GM12878 (cell line): ENCODE measurements around the gene RPS26. TPM values are rescaled to one million over a fixed set of nuclear protein-coding genes. Genes with fewer than 3 reads are reported as not detected.

Experiments
- BCL3 ChIP-seq: IDR thresholded peaks from 2 replicates; pipeline ENCODE4 v1.6.1; 2011; ENCODE audit warnings: borderline replicate concordance, low read depth, mild to moderate bottlenecking, moderate library complexity, low read length; ENCODE audit not compliant: insufficient read depth, poor library complexity, severe bottlenecking
- CHD4 ChIP-seq: fragments of 200-600 bp; sonication (generic); IDR thresholded peaks from 2 replicates; pipeline ENCODE4 v1.6.1; 2016; ENCODE audit warnings: mild to moderate bottlenecking
- CTCF ChIP-seq, 3 experiments: IDR thresholded peaks in 2 of 3; conservative IDR thresholded peaks in 1 of 3; 2 replicates each; pipeline ENCODE4 v1.5.1; 2011; ENCODE audit warnings: low read depth in 3 of 3, low read length in 3 of 3, mild to moderate bottlenecking in 3 of 3, control low read depth in 2 of 3, moderate library complexity in 2 of 3, inconsistent platforms in 1 of 3, mixed read lengths in 1 of 3; ENCODE audit not compliant: control insufficient read depth in 2 of 3, insufficient read depth in 1 of 3; ENCODE audit errors: extremely low read depth in 1 of 3
- E4F1 ChIP-seq: fragments of 450-650 bp; IDR thresholded peaks from 2 replicates; pipeline ENCODE4 v1.6.1; 2018; ENCODE audit warnings: borderline replicate concordance, mild to moderate bottlenecking; ENCODE audit not compliant: partially characterized antibody
- EED ChIP-seq: sonication (generic); IDR thresholded peaks from 2 replicates; pipeline ENCODE4 v1.6.1; 2016; ENCODE audit warnings: antibody characterized with exemption, low read depth
- FOS ChIP-seq: IDR thresholded peaks from 3 replicates; pipeline ENCODE4 v1.6.1; 2011; ENCODE audit warnings: borderline replicate concordance; ENCODE audit not compliant: insufficient read length; ENCODE audit errors: extremely low read depth
- IKZF1 ChIP-seq: fragments of 450-650 bp; conservative IDR thresholded peaks from 2 replicates; pipeline ENCODE4 v1.6.1; 2017; ENCODE audit warnings: antibody characterized with exemption, mild to moderate bottlenecking
- JUND ChIP-seq: IDR thresholded peaks from 2 replicates; pipeline ENCODE4 v1.6.1; 2012; ENCODE audit warnings: low read depth, mild to moderate bottlenecking, low read length, improper control_type of control experiment, moderate library complexity
- RAD51 ChIP-seq: fragments of 450-650 bp; IDR thresholded peaks from 2 replicates; pipeline ENCODE4 v1.6.1; 2016; ENCODE audit warnings: moderate library complexity, mild to moderate bottlenecking, inconsistent platforms
- SMC3 ChIP-seq: IDR thresholded peaks from 2 replicates; pipeline ENCODE4 v1.6.1; 2011; ENCODE audit warnings: low read length, improper control_type of control experiment, borderline replicate concordance
- TCF3 ChIP-seq: IDR thresholded peaks from 2 replicates; pipeline ENCODE4 v1.6.1; 2012; ENCODE audit warnings: low read depth, mild to moderate bottlenecking, low read length, borderline replicate concordance; ENCODE audit not compliant: insufficient read depth
- ZNF274 ChIP-seq: IDR thresholded peaks from one replicate; pipeline ENCODE4 v1.8.0; 2011; ENCODE audit not compliant: insufficient read length, insufficient read depth
- ZNF622 ChIP-seq: fragments of 450-650 bp; IDR thresholded peaks from 2 replicates; pipeline ENCODE4 v1.6.1; 2017; ENCODE audit warnings: mild to moderate bottlenecking, inconsistent platforms
- polyA plus RNA-seq, 11 experiments: library from polyadenylated mRNA; depleted of rRNA in 4 of 11; unstranded in 6 of 11; stranded (reverse) in 5 of 11; fragments of >200 nt; fragmentation: Nextera tagmentation in 4 of 11; fragmentation: Illumina TruSeq in 1 of 11; extraction: Ambion mirVana in 4 of 11; extraction: Trizol in 1 of 11; gene quantifications; 1 replicate in 1 of 11; 2 replicates in 10 of 11; pipeline versions ENCODE4 v1.2.1 to v1.2.3, GENCODE V29; 2011 to 2016; ENCODE audit warnings: inconsistent platforms in 2 of 11, missing spikeins in 2 of 11, low read depth in 1 of 11
- total RNA-seq, 4 experiments: library from RNA; depleted of rRNA in 3 of 4; stranded (reverse); fragments of >200 nt in 3 of 4; fragmentation: Illumina TruSeq in 1 of 4; extraction: Trizol in 1 of 4; gene quantifications; 2 replicates each; pipeline versions ENCODE4 v1.2.1 to v1.2.3, GENCODE V29; 2013 to 2021

RPS26 gene
- total and polyA plus RNA-seq, 10 of the 15 experiments (the other 5 are each of a cell fraction or from before 2014, with no cell fraction given): 75.5 to 3,147 (median 881) TPM

GRCh38 chr12:56078931-56079722 lies 37.4 kb downstream of the RPS26 start (continued):
- TF ChIP-seq EED (no peak), FOS (no peak), CHD4 (no peak), SMC3 (0 out of 2 replicates have a peak, but pooled peaks have one; percentile 14), IKZF1 (peak; percentile 53; the same call in 1 of the 2 replicates), ZNF274 (no peak), CTCF (IDR thresholded peaks at IDR 0.05 in 2 of 3, conservative IDR thresholded peaks at IDR 0.05 in 1 of 3; ENCODE audit: control insufficient read depth in 2 of 3, extremely low read depth in 1 of 3, insufficient read depth in 1 of 3, low read depth in 3 of 3, low read length in 3 of 3) (peak; percentile 37 to 61 (median 45)), ZNF622 (no peak), TCF3 (peak; percentile 66; the same call in 1 of the 2 replicates), JUND (no peak), E4F1 (no peak), RAD51 (no peak), BCL3 (no peak)
